Ramos (cell line): ENCODE results near the gene AQP2.
"Not testable (repeated sequence)": the region's sequence is repeated elsewhere in the genome, so short reads cannot be mapped to it uniquely, and the experiment has no call there.

Experiments
- in situ Hi-C: fragments of 300-500 bp; cut with MboI; formaldehyde crosslinking; loops from one replicate; pipeline ENCODE4 v1.14.3; 2022; ENCODE audit warnings: low sequenced_read_pairs; ENCODE audit not compliant: unreplicated experiment

AQP2 gene

GRCh38 chr12:49980501-49981349 lies 30.2 kb downstream of the AQP2 start:
- in situ Hi-C loops: no loop called here

GRCh38 chr12:49982246-49983087 lies 31.9 kb downstream of the AQP2 start:
- in situ Hi-C loops: no loop called here

GRCh38 chr12:49983892-49984291 lies 33.4 kb downstream of the AQP2 start:
- in situ Hi-C loops: no loop called here

GRCh38 chr12:49984476-49985359 lies 34.2 kb downstream of the AQP2 start:
- in situ Hi-C loops: no loop called here

- in situ Hi-C loops: no loop called here
These were observed 35.4 kb downstream of the AQP2 start for GRCh38 chr12:49985981-49986380.

- in situ Hi-C loops: not testable (repeated sequence)
These were observed 35.9 kb downstream of the AQP2 start for GRCh38 chr12:49986476-49986875.

- in situ Hi-C loops: no loop called here
These were observed 37.2 kb downstream of the AQP2 start for GRCh38 chr12:49987625-49988303.

GRCh38 chr12:49989400-49989799 lies 38.9 kb downstream of the AQP2 start:
- in situ Hi-C loops: not testable (repeated sequence)

GRCh38 chr12:49990273-49990672 lies 39.7 kb downstream of the AQP2 start:
- in situ Hi-C loops: no loop called here

GRCh38 chr12:49998453-49998852 lies 47.9 kb downstream of the AQP2 start:
- in situ Hi-C loops: no loop called here

GRCh38 chr12:50003595-50003994 lies 53.1 kb downstream of the AQP2 start:
- in situ Hi-C loops: no loop called here

GRCh38 chr12:50004696-50005095 lies 54.2 kb downstream of the AQP2 start:
- in situ Hi-C loops: no loop called here

- in situ Hi-C loops: no loop called here
These were observed 54.6 kb downstream of the AQP2 start for GRCh38 chr12:50005175-50005574.

GRCh38 chr12:50006280-50006679 lies 55.7 kb downstream of the AQP2 start:
- in situ Hi-C loops: no loop called here

GRCh38 chr12:50006754-50007442 lies 56.4 kb downstream of the AQP2 start:
- in situ Hi-C loops: no loop called here
